Osteoblast (primary cell): ENCODE measurements around the gene FHIT. TPM values are rescaled to one million over a fixed set of nuclear protein-coding genes. Genes with fewer than 3 reads are reported as not detected.

ENCODE experiments used
- DNase-seq: peaks from one replicate; pipeline ENCODE4 v3.0.0; 2011; ENCODE audit warnings: low spot score, mixed read lengths; ENCODE audit not compliant: insufficient read length; ENCODE audit errors: missing footprints
- H2AFZ ChIP-seq: 2 replicates; pipeline ENCODE4 v1.6.0; 2011; ENCODE audit warnings: mild to moderate bottlenecking, low read length
- H3K27ac ChIP-seq: 2 replicates; pipeline ENCODE4 v1.5.1; 2011; ENCODE audit warnings: mild to moderate bottlenecking, low read depth, low read length, moderate library complexity
- H3K27me3 ChIP-seq: 2 replicates; pipeline ENCODE4 v1.6.0; 2012; ENCODE audit warnings: mild to moderate bottlenecking, control low read depth, inconsistent platforms, low read length, moderate library complexity; ENCODE audit not compliant: insufficient read depth
- H3K36me3 ChIP-seq: 2 replicates; pipeline ENCODE4 v1.5.1; 2011; ENCODE audit warnings: mild to moderate bottlenecking, low read length, control low read depth, moderate library complexity; ENCODE audit not compliant: insufficient read depth
- H3K4me1 ChIP-seq: 2 replicates; pipeline ENCODE4 v1.5.1; 2011; ENCODE audit warnings: mild to moderate bottlenecking, low read length, control low read depth, moderate library complexity; ENCODE audit not compliant: insufficient read depth
- H3K4me2 ChIP-seq: 2 replicates; pipeline ENCODE4 v1.6.0; 2011; ENCODE audit warnings: mild to moderate bottlenecking, low read length; ENCODE audit not compliant: insufficient read depth
- H3K4me3 ChIP-seq: fragments of 200-600 bp; sonication (generic); 3 replicates; pipeline ENCODE4 v1.5.1; 2012; ENCODE audit warnings: mild to moderate bottlenecking, low read length, inconsistent platforms; ENCODE audit not compliant: insufficient read depth
- H3K79me2 ChIP-seq: 2 replicates; pipeline ENCODE4 v1.6.0; 2012; ENCODE audit warnings: mild to moderate bottlenecking, low read length, control low read depth, inconsistent platforms; ENCODE audit not compliant: insufficient read depth
- H3K9me3 ChIP-seq: 2 replicates; pipeline ENCODE4 v1.5.1; 2011; ENCODE audit warnings: low read depth, low read length, control low read depth
- H4K20me1 ChIP-seq: 2 replicates; pipeline ENCODE4 v1.6.0; 2012; ENCODE audit warnings: mild to moderate bottlenecking, low read length, control low read depth; ENCODE audit not compliant: insufficient read depth
- total RNA-seq: library from RNA; depleted of rRNA; stranded (reverse); fragments of >200 nt; gene quantifications from 2 replicates; pipeline ENCODE4 v1.2.3, GENCODE V29; 2012
- TF ChIP-seq, protein P1 (sequence below): IDR thresholded peaks from 2 replicates; pipeline ENCODE4 v1.5.1; 2011; ENCODE audit warnings: mild to moderate bottlenecking, low read depth, low read length, moderate library complexity; ENCODE audit errors: extremely low read depth

FHIT gene
- total RNA-seq, 1 donor = 3.3 TPM

DNA sequence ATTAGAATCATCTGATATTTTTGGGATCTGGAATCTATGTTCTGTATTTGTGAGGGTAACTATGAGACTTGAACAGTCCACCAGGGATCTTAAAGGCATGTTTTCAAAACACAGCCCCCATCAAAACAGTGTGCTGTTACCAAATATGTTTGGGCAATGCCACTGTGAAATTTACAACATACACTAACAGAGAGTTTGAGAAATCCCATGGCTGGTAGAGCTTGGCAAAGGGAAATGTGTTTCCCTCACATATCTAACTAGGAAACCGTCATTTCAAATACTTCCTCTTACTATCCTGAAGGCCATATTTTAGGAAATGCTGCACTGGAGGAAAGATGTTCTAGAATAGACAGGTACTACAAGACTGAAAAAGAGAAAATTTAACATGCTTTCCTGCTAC, 607.4 kb downstream of the FHIT start:
- DNase-seq = no peak
- Histone ChIP-seq H4K20me1 (no peaks in the 10 kb centered on the region), H3K4me3 (no peak overlapping the region), H3K79me2 (no peaks in the 10 kb centered on the region), H3K27ac (no peak overlapping the region), H2AFZ (no peak overlapping the region), H3K4me2 (no peak overlapping the region), H3K4me1 (no peaks in the 10 kb centered on the region), H3K9me3 (no peaks in the 10 kb centered on the region), H3K27me3 (no peaks in the 10 kb centered on the region), H3K36me3 (no peaks in the 10 kb centered on the region)
- TF ChIP-seq, protein P1, sequence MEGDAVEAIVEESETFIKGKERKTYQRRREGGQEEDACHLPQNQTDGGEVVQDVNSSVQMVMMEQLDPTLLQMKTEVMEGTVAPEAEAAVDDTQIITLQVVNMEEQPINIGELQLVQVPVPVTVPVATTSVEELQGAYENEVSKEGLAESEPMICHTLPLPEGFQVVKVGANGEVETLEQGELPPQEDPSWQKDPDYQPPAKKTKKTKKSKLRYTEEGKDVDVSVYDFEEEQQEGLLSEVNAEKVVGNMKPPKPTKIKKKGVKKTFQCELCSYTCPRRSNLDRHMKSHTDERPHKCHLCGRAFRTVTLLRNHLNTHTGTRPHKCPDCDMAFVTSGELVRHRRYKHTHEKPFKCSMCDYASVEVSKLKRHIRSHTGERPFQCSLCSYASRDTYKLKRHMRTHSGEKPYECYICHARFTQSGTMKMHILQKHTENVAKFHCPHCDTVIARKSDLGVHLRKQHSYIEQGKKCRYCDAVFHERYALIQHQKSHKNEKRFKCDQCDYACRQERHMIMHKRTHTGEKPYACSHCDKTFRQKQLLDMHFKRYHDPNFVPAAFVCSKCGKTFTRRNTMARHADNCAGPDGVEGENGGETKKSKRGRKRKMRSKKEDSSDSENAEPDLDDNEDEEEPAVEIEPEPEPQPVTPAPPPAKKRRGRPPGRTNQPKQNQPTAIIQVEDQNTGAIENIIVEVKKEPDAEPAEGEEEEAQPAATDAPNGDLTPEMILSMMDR = no peak

DNA sequence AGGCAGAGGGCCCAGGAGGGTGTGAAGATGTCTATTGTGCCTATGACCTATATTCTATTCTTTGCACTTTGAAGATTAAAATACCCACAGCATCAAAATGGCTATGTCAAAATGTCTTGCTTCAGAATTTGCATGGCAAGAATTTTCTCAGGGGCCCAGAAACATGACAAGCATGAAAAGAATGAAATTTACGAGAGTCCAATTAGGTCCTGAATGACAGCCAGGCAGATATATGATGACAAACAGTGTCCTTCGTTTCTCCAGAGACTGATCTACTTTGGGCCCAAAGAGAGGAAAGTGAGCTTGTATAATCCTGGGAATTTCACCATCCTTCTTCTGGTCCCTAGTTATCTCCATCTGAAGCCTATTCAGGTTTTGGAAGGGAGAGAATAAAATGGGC, 609.9 kb downstream of the FHIT start:
- TF ChIP-seq, protein P1 = no peak
- Histone ChIP-seq H2AFZ (no peak overlapping the region), H3K79me2 (no peaks in the 10 kb centered on the region), H3K4me1 (no peaks in the 10 kb centered on the region), H3K4me3 (no peak overlapping the region), H3K27me3 (no peaks in the 10 kb centered on the region), H4K20me1 (no peaks in the 10 kb centered on the region), H3K9me3 (no peaks in the 10 kb centered on the region), H3K36me3 (no peaks in the 10 kb centered on the region), H3K27ac (no peak overlapping the region), H3K4me2 (no peak overlapping the region)
- DNase-seq = no peak

DNA sequence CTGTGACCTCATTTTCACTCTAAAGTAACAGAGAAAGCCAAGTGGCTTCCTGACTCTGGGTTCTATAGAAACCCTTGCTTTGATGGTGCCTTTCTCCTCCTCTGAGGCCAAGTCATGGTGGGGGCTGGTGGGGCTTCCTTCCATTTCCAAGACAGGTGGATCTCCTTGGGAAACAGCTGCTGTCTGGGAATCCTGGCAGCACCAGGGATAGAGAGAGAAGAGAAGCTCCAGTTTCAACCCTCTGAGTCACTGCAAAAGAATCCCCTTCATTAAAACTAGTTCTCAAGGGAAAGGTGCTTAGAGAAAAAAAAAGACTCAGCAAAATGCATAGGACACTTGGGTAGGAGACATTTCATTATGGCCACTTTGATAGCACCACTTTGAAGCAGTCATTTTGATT, 614.4 kb downstream of the FHIT start:
- H3K36me3 ChIP-seq = no peaks in the 10 kb centered on the region
- H2AFZ ChIP-seq = no peak overlapping the region
- H3K9me3 ChIP-seq = no peaks in the 10 kb centered on the region
- H3K4me2 ChIP-seq = no peak overlapping the region
- H3K27me3 ChIP-seq = no peaks in the 10 kb centered on the region
- no peak overlapping the region for H3K4me3 ChIP-seq
- H3K4me1 ChIP-seq = no peaks in the 10 kb centered on the region
- peak; percentile 46 for DNase-seq
- TF ChIP-seq, protein P1 = no peak
- no peak overlapping the region for H3K27ac ChIP-seq
- H3K79me2 ChIP-seq = no peaks in the 10 kb centered on the region
- no peaks in the 10 kb centered on the region for H4K20me1 ChIP-seq

DNA sequence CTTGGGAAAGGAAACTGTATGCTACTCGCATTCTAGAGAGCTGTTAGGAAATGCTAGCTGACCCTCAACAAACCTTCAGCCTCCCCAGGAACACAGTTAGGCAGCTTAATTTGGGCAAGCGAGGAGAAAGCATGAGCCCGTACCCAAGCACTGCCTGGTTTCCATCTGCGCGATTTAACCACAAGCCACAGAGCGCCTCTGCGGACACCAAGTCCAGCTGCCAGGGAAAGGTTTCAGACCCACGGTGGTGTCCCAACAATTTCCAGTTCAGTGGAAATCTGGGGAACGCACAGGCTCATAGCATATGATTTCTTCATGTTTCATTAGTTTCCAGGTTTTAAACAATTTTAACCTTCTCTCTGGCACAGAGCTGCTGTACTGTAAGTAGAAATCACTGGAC, 617.6 kb downstream of the FHIT start:
- Histone ChIP-seq H4K20me1 (no peaks in the 10 kb centered on the region), H2AFZ (peak overlapping the region; percentile 32), H3K27me3 (no peaks in the 10 kb centered on the region), H3K4me1 (no peaks in the 10 kb centered on the region), H3K36me3 (no peaks in the 10 kb centered on the region), H3K9me3 (no peaks in the 10 kb centered on the region), H3K4me3 (peak overlapping the region; percentile 50), H3K27ac (no peak overlapping the region), H3K79me2 (no peaks in the 10 kb centered on the region), H3K4me2 (peak overlapping the region; percentile 66)
- TF ChIP-seq, protein P1 = no peak
- DNase-seq = peak; percentile 21
